ENCODE results near the gene TIMELESS.

DNA sequence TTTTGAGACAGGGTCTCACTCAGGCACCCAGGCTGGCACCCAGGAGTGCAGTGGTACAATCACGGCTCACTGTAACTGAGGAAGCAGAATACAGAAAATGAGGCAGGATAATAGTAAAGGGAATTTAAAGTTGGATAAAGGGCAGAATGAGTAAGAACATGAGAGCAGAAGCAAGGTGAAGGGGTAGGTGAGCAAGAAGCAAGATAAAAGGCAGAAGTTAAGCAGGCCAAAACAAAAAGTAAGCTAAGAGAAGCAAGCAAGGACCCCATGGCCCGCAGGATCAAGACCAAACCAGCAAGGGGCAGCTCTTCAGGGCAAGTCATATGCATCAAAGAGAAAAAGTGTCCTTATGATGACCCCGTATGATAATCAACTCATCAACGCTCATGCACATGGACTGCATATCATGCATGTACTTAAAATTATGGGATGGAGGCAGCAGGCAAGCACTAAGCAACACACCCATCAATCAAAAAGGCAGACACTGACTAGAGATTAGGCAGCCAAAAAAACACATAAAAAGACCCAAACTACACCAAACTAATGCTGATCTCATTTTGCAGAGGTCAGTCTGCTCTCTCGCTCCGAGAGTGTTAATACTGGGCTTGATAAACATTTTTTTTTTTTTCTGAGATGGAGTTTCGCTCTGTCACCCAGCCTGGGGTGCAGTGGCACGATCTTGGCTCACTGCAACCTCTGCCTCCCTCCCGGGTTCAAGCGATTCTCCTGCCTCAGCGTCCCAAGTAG, 11.6 kb downstream of the TIMELESS start:
- TF ChIP-seq, protein P1, sequence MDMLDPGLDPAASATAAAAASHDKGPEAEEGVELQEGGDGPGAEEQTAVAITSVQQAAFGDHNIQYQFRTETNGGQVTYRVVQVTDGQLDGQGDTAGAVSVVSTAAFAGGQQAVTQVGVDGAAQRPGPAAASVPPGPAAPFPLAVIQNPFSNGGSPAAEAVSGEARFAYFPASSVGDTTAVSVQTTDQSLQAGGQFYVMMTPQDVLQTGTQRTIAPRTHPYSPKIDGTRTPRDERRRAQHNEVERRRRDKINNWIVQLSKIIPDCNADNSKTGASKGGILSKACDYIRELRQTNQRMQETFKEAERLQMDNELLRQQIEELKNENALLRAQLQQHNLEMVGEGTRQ (IDR thresholded peaks at IDR 0.05): no peak
- TF ChIP-seq RCOR1 (IDR thresholded peaks at IDR 0.05; ENCODE audit: low read depth, low read length) (no peak), FOXS1 (CRISPR knock-in tag; IDR thresholded peaks at IDR 0.05) (no peak), SMC3 (IDR thresholded peaks at IDR 0.05) (no peak), POLR2A (IDR thresholded peaks at IDR 0.05; ENCODE audit: low read length) (no peak), NFE2L2 (conservative IDR thresholded peaks at IDR 0.05; ENCODE audit: low read length) (no peak)
- TF ChIP-seq, protein P2, sequence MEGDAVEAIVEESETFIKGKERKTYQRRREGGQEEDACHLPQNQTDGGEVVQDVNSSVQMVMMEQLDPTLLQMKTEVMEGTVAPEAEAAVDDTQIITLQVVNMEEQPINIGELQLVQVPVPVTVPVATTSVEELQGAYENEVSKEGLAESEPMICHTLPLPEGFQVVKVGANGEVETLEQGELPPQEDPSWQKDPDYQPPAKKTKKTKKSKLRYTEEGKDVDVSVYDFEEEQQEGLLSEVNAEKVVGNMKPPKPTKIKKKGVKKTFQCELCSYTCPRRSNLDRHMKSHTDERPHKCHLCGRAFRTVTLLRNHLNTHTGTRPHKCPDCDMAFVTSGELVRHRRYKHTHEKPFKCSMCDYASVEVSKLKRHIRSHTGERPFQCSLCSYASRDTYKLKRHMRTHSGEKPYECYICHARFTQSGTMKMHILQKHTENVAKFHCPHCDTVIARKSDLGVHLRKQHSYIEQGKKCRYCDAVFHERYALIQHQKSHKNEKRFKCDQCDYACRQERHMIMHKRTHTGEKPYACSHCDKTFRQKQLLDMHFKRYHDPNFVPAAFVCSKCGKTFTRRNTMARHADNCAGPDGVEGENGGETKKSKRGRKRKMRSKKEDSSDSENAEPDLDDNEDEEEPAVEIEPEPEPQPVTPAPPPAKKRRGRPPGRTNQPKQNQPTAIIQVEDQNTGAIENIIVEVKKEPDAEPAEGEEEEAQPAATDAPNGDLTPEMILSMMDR (IDR thresholded peaks at IDR 0.05): no peak

Measured in A549 (cell line).